ENCODE results near the gene SPTB.

The SPTB gene

GRCh38 chr14:64865109-64865508 is 14.6 kb downstream of the SPTB start:
- no peak overlapping the region for H3K4me2 ChIP-seq (ENCODE audit: low read length)
- H3K4me1 ChIP-seq (ENCODE audit: low read length): peaks cover 4% of the 10 kb centered on the region
- no peaks in the 10 kb centered on the region for H3K9me3 ChIP-seq (ENCODE audit: insufficient read depth, low read length)
- H3K27ac ChIP-seq (ENCODE audit: low read length): no peak overlapping the region
- H3K79me2 ChIP-seq (ENCODE audit: low read length): no peaks in the 10 kb centered on the region
- H3K9ac ChIP-seq (ENCODE audit: low read length): no peak overlapping the region
- no peak overlapping the region for H3K4me3 ChIP-seq (ENCODE audit: low read length)
- H4K20me1 ChIP-seq (ENCODE audit: insufficient read depth, low read length): no peaks in the 10 kb centered on the region
- no peaks in the 10 kb centered on the region for H3K36me3 ChIP-seq (replicated peaks; ENCODE audit: low read depth, low read length)
- TF ChIP-seq, protein P1, sequence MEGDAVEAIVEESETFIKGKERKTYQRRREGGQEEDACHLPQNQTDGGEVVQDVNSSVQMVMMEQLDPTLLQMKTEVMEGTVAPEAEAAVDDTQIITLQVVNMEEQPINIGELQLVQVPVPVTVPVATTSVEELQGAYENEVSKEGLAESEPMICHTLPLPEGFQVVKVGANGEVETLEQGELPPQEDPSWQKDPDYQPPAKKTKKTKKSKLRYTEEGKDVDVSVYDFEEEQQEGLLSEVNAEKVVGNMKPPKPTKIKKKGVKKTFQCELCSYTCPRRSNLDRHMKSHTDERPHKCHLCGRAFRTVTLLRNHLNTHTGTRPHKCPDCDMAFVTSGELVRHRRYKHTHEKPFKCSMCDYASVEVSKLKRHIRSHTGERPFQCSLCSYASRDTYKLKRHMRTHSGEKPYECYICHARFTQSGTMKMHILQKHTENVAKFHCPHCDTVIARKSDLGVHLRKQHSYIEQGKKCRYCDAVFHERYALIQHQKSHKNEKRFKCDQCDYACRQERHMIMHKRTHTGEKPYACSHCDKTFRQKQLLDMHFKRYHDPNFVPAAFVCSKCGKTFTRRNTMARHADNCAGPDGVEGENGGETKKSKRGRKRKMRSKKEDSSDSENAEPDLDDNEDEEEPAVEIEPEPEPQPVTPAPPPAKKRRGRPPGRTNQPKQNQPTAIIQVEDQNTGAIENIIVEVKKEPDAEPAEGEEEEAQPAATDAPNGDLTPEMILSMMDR (IDR thresholded peaks at IDR 0.05; ENCODE audit: low read depth, low read length): no peak
- TF ChIP-seq EZH2phosphoT487 (IDR thresholded peaks at IDR 0.05; ENCODE audit: low read depth): no peak
- H3K27me3 ChIP-seq (ENCODE audit: low read depth, low read length): peaks cover 3% of the 10 kb centered on the region; the same call in 1 of the 2 replicates
- H2AFZ ChIP-seq (ENCODE audit: low read depth, low read length): no peak overlapping the region

GRCh38 chr14:64864258-64864657 is 15.4 kb downstream of the SPTB start:
- Histone ChIP-seq H3K79me2 (ENCODE audit: low read length) (no peaks in the 10 kb centered on the region), H3K36me3 (replicated peaks; ENCODE audit: low read depth, low read length) (no peaks in the 10 kb centered on the region), H3K4me2 (ENCODE audit: low read length) (no peak overlapping the region), H2AFZ (ENCODE audit: low read depth, low read length) (no peak overlapping the region), H3K4me1 (ENCODE audit: low read length) (no peaks in the 10 kb centered on the region), H3K27ac (ENCODE audit: low read length) (no peak overlapping the region), H3K4me3 (ENCODE audit: low read length) (no peak overlapping the region), H3K9ac (ENCODE audit: low read length) (no peak overlapping the region), H3K27me3 (ENCODE audit: low read depth, low read length) (peaks cover 3% of the 10 kb centered on the region; the same call in 1 of the 2 replicates), H3K9me3 (ENCODE audit: insufficient read depth, low read length) (no peaks in the 10 kb centered on the region), H4K20me1 (ENCODE audit: insufficient read depth, low read length) (no peaks in the 10 kb centered on the region)
- TF ChIP-seq, protein P1 (IDR thresholded peaks at IDR 0.05; ENCODE audit: low read depth, low read length): no peak
- no peak for TF ChIP-seq EZH2phosphoT487 (IDR thresholded peaks at IDR 0.05; ENCODE audit: low read depth)

DNA sequence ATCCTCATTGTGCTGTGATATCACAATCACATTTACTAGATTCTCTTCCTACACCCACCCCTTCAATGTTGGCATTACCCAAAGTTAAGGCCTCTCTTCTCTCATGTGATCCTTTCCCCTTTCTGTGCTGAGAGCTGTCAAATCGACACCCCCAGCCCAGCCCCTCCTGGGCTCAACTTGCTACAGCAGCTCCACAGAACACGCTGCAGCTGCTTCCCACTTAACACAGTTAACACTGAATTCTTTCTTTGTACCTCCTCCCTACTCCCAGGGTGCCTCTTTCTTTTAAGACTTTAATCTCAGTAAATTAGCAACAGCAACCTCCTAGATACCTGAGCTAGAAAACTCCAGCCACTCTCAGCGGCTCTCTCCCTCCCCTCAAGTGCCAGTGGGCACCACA is 17.8 kb downstream of the SPTB start:
- no peak overlapping the region for H3K4me3 ChIP-seq (ENCODE audit: low read length)
- no peak overlapping the region for H3K27ac ChIP-seq (ENCODE audit: low read length)
- no peaks in the 10 kb centered on the region for H3K9me3 ChIP-seq (ENCODE audit: insufficient read depth, low read length)
- no peaks in the 10 kb centered on the region for H3K36me3 ChIP-seq (replicated peaks; ENCODE audit: low read depth, low read length)
- no peak overlapping the region for H2AFZ ChIP-seq (ENCODE audit: low read depth, low read length)
- TF ChIP-seq EZH2phosphoT487 (IDR thresholded peaks at IDR 0.05; ENCODE audit: low read depth): no peak
- H4K20me1 ChIP-seq (ENCODE audit: insufficient read depth, low read length): no peaks in the 10 kb centered on the region
- no peak overlapping the region for H3K4me2 ChIP-seq (ENCODE audit: low read length)
- H3K4me1 ChIP-seq (ENCODE audit: low read length): no peaks in the 10 kb centered on the region
- peaks cover 17% of the 10 kb centered on the region; the same call in 1 of the 2 replicates for H3K27me3 ChIP-seq (ENCODE audit: low read depth, low read length)
- H3K79me2 ChIP-seq (ENCODE audit: low read length): no peaks in the 10 kb centered on the region
- H3K9ac ChIP-seq (ENCODE audit: low read length): no peak overlapping the region

- no peak for TF ChIP-seq EZH2phosphoT487 (IDR thresholded peaks at IDR 0.05; ENCODE audit: low read depth)
- TF ChIP-seq, protein P1 (IDR thresholded peaks at IDR 0.05; ENCODE audit: low read depth, low read length): no peak
- no peaks in the 10 kb centered on the region for H3K9me3 ChIP-seq (ENCODE audit: insufficient read depth, low read length)
- no peak overlapping the region for H3K4me3 ChIP-seq (ENCODE audit: low read length)
- H3K4me1 ChIP-seq (ENCODE audit: low read length): no peaks in the 10 kb centered on the region
- H3K4me2 ChIP-seq (ENCODE audit: low read length): no peak overlapping the region
- peaks cover 26% of the 10 kb centered on the region; the same call in 1 of the 2 replicates for H3K27me3 ChIP-seq (ENCODE audit: low read depth, low read length)
- H3K27ac ChIP-seq (ENCODE audit: low read length): no peak overlapping the region
- no peaks in the 10 kb centered on the region for H3K36me3 ChIP-seq (replicated peaks; ENCODE audit: low read depth, low read length)
- no peaks in the 10 kb centered on the region for H4K20me1 ChIP-seq (ENCODE audit: insufficient read depth, low read length)
- H3K79me2 ChIP-seq (ENCODE audit: low read length): no peaks in the 10 kb centered on the region
- no peak overlapping the region for H3K9ac ChIP-seq (ENCODE audit: low read length)
- H2AFZ ChIP-seq (ENCODE audit: low read depth, low read length): no peak overlapping the region
These were observed 19.7 kb downstream of the SPTB start for GRCh38 chr14:64860039-64860438.
